Coronary artery (tissue), 2 donors: ENCODE measurements around the gene TMX3.

Experiments used
- DNase-seq: peaks from one replicate; pipeline ENCODE4 v3.0.0-alpha.2; 2017; ENCODE audit warnings: low spot score
- H3K27ac ChIP-seq, 2 donors: fragments of 200-600 bp; sonication (generic); one replicate each; pipeline ENCODE4 v1.5.1; 2016 to 2019
- H3K4me3 ChIP-seq: fragments of 200-600 bp; sonication (generic); 2 replicates; pipeline ENCODE4 v1.5.1; 2016; ENCODE audit warnings: mild to moderate bottlenecking, moderate library complexity
- CTCF ChIP-seq: fragments of 200-600 bp; sonication (generic); IDR thresholded peaks from one replicate; pipeline ENCODE4 v1.5.1; 2019; ENCODE audit warnings: antibody characterized with exemption

The TMX3 gene

GRCh38 chr18:68739462-68739861 is 24.6 kb upstream of the TMX3 start:
- no peak overlapping the region for H3K27ac ChIP-seq
- no peak overlapping the region for H3K4me3 ChIP-seq
- no peak for TF ChIP-seq CTCF
- no peak for DNase-seq

- DNase-seq: no peak
- Histone ChIP-seq H3K4me3 (no peak overlapping the region), H3K27ac (no peak overlapping the region)
- TF ChIP-seq CTCF: no peak
These were observed 23.7 kb upstream of the TMX3 start for GRCh38 chr18:68738564-68738963.

GRCh38 chr18:68735483-68736343 is 20.8 kb upstream of the TMX3 start:
- DNase-seq: no peak
- TF ChIP-seq CTCF: peak; percentile 53
- no peak overlapping the region for H3K4me3 ChIP-seq
- no peak overlapping the region for H3K27ac ChIP-seq

GRCh38 chr18:68734308-68734707 is 19.4 kb upstream of the TMX3 start:
- Histone ChIP-seq H3K27ac (no peak overlapping the region), H3K4me3 (no peak overlapping the region)
- no peak for TF ChIP-seq CTCF
- no peak for DNase-seq

GRCh38 chr18:68733707-68734106 is 18.8 kb upstream of the TMX3 start:
- H3K4me3 ChIP-seq: no peak overlapping the region
- no peak overlapping the region for H3K27ac ChIP-seq
- no peak for TF ChIP-seq CTCF

GRCh38 chr18:68728081-68728700 is 13.3 kb upstream of the TMX3 start:
- Histone ChIP-seq H3K27ac (no peak overlapping the region), H3K4me3 (no peak overlapping the region)
- DNase-seq: no peak
- TF ChIP-seq CTCF: no peak

More at GRCh38 chr18:68733707-68734106, 18.8 kb upstream of the TMX3 start:
- no peak for DNase-seq

GRCh38 chr18:68727506-68727905 is 12.6 kb upstream of the TMX3 start:
- H3K27ac ChIP-seq: no peak overlapping the region

More at GRCh38 chr18:68727506-68727905, 12.6 kb upstream of the TMX3 start:
- H3K4me3 ChIP-seq: no peak overlapping the region
- no peak for TF ChIP-seq CTCF
- no peak for DNase-seq
